Bronchial epithelial cell (primary cell): ENCODE measurements around the gene EIF2B5. TPM values are rescaled to one million over a fixed set of nuclear protein-coding genes. Genes with fewer than 3 reads are reported as not detected.
"Not testable (repeated sequence)": the region's sequence is repeated elsewhere in the genome, so short reads cannot be mapped to it uniquely, and the experiment has no call there.

Source experiments
- DNase-seq: peaks from one replicate; pipeline ENCODE4 v3.0.0-alpha.2; 2010; ENCODE audit warnings: low read depth
- FAIRE-seq: peaks from 2 replicates; lab custom pipeline; 2011; peaks lifted over from hg19 to GRCh38; lab: Jason Lieb, UNC
- H3K27me3 ChIP-seq: 2 replicates; pipeline ENCODE4 v1.5.1; 2011; ENCODE audit warnings: low read length; ENCODE audit not compliant: control insufficient read depth, insufficient read depth
- H3K36me3 ChIP-seq: 2 replicates; pipeline ENCODE4 v1.5.1; 2011; ENCODE audit warnings: low read length; ENCODE audit not compliant: control insufficient read depth, insufficient read depth
- H3K4me3 ChIP-seq: 2 replicates; pipeline ENCODE4 v1.5.1; 2011; ENCODE audit warnings: mild to moderate bottlenecking, low read depth, low read length, control low read depth
- total RNA-seq: library from RNA; depleted of rRNA; stranded (reverse); fragments of >200 nt; gene quantifications from 2 replicates; pipeline ENCODE4 v1.2.1, GENCODE V29; 2014
- TF ChIP-seq, protein P1 (sequence below): IDR thresholded peaks from 2 replicates; pipeline ENCODE4 v1.5.1; 2011; ENCODE audit warnings: mild to moderate bottlenecking, moderate library complexity, low read length, control low read depth, inconsistent platforms; ENCODE audit not compliant: insufficient read depth, severe bottlenecking

The EIF2B5 gene
- total RNA-seq, 1 donor from 2014 or later = 46.1 TPM

DNA sequence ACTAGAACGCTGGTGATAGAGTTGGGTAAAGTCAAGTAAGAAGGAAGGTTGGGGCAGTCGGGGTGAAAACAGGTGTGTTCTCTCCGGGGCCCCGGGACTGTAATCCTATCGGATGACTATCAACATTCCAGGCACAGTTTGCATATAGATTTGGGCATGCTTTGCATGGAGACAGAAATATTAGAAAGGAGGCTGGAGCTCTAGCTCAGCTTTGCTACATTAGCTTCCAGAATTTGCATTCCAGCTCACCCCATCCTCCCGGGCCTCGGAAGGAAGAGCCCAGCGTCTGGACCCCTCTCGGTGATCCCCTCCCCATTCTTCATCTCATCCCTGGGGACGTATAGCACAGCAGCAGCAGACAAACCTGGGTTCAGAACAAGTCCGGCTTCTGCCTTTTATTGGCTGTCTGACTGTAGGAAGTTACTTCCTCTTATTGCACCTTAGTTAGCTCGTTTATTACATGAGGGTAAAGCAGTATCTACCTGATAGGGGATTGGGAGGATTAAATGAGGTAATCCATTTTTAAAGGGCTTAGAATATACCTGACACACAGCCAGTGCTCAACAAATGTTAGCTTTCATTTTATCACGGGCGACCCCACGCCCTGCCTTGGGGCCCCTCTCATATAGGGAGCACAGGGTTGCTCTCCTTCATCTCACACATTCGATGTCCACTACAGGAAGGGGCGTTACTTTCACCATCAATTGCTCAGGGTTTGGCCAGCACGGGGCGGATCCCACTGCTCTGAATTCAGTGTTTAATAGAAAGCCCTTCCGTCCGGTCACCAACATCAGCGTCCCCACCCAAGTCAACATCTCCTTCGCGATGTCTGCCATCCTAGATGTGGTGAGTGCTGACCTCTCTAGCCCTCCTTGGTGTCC is 35.1 kb upstream of the EIF2B5 start:
- DNase-seq = no peak
- FAIRE-seq = no peak
- Histone ChIP-seq H3K4me3 (no peak overlapping the region), H3K36me3 (no peaks in the 10 kb centered on the region), H3K27me3 (no peaks in the 10 kb centered on the region)
- TF ChIP-seq, protein P1, sequence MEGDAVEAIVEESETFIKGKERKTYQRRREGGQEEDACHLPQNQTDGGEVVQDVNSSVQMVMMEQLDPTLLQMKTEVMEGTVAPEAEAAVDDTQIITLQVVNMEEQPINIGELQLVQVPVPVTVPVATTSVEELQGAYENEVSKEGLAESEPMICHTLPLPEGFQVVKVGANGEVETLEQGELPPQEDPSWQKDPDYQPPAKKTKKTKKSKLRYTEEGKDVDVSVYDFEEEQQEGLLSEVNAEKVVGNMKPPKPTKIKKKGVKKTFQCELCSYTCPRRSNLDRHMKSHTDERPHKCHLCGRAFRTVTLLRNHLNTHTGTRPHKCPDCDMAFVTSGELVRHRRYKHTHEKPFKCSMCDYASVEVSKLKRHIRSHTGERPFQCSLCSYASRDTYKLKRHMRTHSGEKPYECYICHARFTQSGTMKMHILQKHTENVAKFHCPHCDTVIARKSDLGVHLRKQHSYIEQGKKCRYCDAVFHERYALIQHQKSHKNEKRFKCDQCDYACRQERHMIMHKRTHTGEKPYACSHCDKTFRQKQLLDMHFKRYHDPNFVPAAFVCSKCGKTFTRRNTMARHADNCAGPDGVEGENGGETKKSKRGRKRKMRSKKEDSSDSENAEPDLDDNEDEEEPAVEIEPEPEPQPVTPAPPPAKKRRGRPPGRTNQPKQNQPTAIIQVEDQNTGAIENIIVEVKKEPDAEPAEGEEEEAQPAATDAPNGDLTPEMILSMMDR = no peak

DNA sequence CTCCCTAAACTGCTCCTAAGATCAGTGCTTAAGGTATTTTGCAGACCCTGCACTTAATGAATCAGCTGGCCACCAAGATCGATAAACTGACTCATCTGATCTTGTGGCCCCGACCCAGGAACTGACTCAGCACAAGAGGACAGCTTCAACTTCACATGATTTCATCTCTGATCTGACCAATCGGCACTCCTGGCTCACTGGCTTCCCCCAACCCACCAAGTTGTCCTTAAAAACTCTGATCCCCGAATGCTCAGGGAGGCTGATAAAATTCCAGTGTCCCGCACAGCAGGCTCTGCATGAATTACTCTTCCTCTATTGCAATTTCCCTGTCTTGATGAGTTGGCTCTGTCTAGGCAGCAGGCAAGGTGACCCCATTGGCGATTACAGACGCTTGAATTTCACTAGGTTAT is 24.8 kb upstream of the EIF2B5 start:
- Histone ChIP-seq H3K4me3 (no peak overlapping the region), H3K27me3 (no peaks in the 10 kb centered on the region), H3K36me3 (no peaks in the 10 kb centered on the region)
- no peak for FAIRE-seq
- TF ChIP-seq, protein P1 = no peak
- peak; percentile 22 for DNase-seq

DNA sequence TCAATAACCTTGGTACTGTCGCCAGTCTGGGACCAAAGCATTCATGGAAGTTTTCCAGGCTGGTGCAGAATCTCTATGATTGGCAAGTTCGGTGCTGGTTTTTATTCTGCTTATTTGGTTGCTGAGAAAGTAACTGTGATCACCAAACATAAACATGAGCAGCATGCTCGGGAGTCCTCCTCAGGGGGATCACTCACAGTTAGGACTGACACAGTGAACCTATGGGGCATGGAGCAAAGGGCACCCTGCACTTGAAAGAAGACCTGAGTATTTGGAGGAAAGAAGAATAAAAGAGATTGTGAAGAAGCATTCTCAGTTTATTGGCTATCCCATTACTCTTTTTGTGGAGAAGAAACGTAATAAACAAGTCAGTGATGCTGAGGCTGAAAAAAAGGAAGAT is 19.1 kb upstream of the EIF2B5 start:
- FAIRE-seq = no peak

DNA sequence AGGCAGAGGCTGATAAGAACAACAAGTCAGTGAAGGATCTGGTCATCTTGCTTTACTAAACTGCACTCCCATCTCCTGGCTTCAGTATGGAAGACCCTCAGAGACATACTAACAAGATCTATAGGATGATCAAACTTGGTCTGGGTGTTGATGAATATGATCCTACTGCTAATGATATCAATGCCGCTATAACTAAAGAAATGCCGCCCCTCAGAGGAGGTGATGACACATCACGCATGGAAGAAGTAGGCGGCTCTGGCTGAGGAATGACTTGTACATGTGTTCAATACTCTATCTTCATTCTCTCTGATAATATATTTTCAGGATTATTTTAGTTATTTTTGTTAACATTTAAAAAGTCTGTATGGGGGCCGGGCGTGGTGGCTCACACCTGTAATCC is 17.5 kb upstream of the EIF2B5 start:
- no peak overlapping the region for H3K4me3 ChIP-seq
- H3K27me3 ChIP-seq = peaks cover 1% of the 10 kb centered on the region
- DNase-seq (peak; percentile 7), FAIRE-seq (peak; percentile 66)
- TF ChIP-seq, protein P1 = no peak
- no peaks in the 10 kb centered on the region for H3K36me3 ChIP-seq

More for the DNA sequence above, 19.1 kb upstream of the EIF2B5 start:
- Histone ChIP-seq H3K36me3 (no peaks in the 10 kb centered on the region), H3K27me3 (peaks cover 1% of the 10 kb centered on the region), H3K4me3 (no peak overlapping the region)
- no peak for DNase-seq
- TF ChIP-seq, protein P1 = no peak

DNA sequence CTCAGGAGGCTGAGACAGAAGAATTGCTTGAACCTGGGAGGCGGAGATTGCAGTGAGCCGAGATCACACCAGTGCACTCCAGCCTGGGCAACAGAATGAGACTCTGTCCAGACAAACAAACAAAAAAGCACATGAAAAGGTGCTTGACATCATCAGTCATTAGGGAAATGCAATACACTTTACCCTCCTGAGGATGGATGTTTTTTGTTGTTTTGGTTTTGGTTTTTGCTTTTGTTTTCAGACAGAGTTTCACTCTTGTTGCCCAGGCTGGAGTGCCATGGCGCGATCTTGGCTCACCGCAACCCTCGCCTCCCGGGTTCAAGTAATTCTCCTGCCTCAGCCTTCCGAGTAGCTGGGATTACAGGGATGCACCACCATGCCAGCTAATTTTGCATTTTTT is 14.1 kb upstream of the EIF2B5 start:
- H3K27me3 ChIP-seq, FAIRE-seq, H3K36me3 ChIP-seq, DNase-seq, H3K4me3 ChIP-seq: not testable (repeated sequence)

DNA sequence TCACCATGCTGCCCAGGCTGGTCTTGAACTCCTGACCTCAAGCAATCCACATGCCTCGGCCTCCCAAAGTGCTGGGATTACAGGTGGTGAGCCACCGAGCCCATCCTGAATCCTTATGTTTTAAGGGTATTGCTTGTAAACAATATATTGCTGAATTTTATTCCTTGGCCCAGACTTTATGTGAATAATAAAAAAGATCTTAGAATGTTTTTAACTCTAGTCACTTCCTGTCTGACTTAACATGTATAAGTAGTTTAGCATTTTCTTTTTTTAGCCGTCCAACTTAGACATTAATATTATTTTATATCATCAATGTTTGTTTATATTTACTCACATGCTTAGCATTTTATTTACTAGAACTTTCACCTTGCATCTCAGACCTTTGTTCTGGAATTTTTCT is 9.2 kb upstream of the EIF2B5 start:
- FAIRE-seq = no peak
- Histone ChIP-seq H3K4me3 (no peak overlapping the region), H3K36me3 (no peaks in the 10 kb centered on the region), H3K27me3 (no peaks in the 10 kb centered on the region)
- no peak for DNase-seq
- TF ChIP-seq, protein P1 = no peak
